ENCODE results near the gene AP3D1.
A peak's percentile ranks its signal among the peaks of the same experiment; 100 is the strongest.

AP3D1 gene

DNA sequence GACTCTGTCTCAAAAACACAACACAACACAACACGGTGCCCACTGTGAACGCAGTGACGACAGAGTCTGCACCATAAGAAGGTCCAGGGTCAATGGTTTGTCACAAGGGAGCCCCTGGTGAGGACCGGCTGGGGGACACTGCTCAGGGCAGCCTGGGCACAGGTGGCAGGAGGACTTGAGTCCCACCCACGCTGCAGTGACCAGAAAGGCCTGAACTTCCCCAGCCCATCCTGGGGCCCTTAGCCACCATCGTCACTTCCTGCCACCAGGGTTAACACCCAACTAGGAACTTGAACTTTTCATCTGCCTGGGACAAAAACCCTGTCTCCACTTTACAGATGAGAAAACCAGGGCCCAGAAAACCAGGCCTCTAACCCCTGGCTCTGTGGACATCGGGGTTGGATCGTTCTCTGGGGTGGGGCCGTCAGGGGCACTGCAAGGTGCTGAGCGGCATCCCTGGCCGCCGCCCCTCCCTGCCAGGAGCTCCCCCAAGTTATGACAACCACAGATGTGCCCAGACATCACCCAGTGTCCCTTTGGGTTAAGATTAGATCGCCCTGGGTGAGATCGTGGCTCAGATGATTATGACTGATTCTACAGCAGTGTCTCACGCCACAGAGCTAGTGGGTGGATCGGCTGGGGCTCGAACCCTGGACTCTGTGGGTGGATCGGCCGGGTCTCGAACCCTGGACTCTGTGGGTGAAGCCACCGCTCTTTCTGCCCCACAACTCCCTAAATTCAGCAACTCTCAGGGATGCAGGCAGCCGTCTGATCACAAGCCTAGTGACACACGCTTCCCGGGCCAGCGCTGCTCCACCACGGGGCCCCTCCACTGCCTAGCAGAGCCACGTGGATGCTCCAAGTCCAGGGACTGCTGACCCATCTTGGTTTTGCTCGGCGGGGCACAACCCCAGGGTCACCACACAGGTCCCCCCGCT lies 69.2 kb downstream of the AP3D1 start:
- DNase-seq = peak; percentile 70 to 72

DNA sequence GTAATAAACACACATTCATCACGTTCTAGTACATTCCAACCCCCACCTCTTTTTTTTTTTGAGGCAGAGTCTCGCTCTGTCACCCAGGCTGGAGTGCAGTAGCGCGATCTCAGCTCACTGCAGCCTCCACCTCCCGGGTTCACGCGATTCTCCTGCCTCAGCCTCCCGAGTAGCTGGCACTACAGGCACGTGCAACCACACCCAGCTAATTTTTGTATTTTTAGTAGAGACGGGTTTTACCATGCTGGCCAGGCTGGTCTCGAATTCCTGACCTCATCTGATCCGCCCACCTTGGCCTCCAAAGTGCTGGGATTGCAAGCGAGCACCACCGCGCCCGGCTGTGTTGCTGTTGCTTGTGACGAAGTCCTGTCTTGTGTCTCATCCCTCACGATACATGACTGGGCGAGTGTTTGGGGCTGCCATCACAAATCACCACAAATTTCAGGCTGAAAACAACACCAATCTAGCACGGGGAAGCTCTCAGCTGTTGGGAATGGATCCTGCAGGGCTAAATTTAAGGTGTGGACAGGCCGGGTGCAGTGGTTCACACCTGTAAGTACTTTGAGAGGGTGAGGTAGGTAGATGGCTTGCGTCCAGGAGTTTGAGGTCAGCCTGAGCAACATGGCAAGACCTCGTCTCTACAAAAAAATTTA lies 70.9 kb downstream of the AP3D1 start:
- DNase-seq = no peak

DNA sequence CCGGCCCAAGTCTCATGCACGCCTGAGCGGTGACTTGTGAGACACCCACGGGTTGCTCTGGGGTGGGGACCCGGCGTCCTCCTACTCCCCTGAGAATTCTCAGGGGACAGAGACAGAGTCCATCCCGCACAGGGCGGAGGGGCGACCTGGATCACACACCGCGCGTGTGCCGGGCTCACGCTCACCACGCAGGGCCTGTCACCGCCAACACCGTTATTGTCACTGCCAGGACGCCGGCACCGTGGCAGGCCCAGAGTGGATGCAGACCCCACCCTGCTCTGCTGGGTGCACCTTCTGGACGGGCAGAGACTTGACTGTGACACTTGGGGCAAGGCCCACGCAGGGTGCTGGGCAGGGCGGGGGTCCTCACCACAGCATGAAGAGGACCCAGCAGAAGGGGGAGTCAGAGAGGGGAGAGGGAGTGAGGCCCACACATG lies 71.5 kb downstream of the AP3D1 start:
- DNase-seq = no peak

- no peak for DNase-seq
These were observed 72.1 kb downstream of the AP3D1 start for GRCh38 chr19:2079076-2079864.

- no peak for DNase-seq
These were observed 73.3 kb downstream of the AP3D1 start for GRCh38 chr19:2077833-2078619.

DNA sequence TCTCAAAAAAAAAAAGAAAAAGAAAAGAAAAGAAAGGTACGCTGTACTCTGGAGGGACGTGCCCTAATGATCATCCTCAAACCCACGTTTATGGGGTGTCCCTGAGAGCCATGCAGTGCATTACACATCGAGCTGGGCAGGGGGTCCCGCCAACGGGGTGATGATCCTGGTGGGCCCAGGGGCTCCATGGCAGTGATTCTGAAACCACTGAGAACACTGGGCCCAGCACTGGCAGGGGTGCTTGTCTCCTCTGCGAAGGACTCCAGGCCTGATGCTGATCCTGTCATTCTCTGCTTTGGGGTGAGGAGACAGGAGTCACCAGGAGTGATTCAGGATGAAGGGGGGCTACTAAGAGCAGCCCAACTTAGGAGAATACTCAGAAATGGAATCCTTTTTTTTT lies 74.0 kb downstream of the AP3D1 start:
- DNase-seq = no peak

GRCh38 chr19:2076526-2076944 lies 74.8 kb downstream of the AP3D1 start:
- no peak for DNase-seq

- DNase-seq = no peak
These were observed 78.4 kb downstream of the AP3D1 start for GRCh38 chr19:2072757-2073551.

- no peak for DNase-seq
These were observed 80.2 kb downstream of the AP3D1 start for GRCh38 chr19:2070986-2071673.

DNA sequence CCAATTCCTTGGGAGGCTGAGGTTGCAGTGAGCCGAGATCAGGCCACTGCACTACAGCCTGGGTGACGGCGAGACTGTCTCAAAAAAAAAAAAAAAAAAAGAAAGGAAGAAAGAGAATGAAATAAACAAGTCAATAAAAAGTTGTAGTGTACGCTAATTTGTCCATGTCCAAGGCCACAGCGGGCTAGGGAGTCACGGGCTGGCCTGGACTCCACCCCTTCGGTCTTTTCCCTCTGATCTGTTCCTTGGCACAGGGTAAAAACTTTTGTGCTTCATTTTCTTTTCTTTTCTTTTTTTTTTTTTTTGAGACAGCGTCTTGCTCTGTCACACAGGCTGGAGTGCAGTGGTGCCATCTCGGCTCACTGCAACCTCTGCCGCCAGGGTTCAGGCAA lies 80.9 kb downstream of the AP3D1 start:
- no peak for DNase-seq

GRCh38 chr19:2064788-2065524 lies 86.4 kb downstream of the AP3D1 start:
- no peak for DNase-seq

DNA sequence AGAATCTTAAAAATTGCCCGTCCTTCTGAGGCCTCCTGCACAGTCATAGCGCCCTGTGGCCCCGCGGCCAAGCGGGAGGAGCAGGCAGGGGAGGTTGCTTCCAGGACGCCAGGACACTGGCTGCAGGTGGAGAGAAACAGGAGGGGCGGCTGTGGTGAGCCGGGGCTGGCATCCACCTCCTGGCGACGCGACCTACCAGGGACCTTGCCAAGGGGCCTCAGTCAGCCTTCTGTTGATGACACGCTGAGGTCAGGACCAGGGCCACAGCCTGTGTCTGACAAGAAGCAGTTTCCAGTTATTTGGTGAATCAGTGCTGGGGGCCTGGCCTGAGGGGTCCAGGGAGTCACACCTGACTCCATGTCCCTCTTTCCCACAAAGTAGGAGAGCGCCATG lies 87.0 kb downstream of the AP3D1 start:
- DNase-seq = no peak

- no peak for DNase-seq
These were observed 87.5 kb downstream of the AP3D1 start for GRCh38 chr19:2063824-2064223.

DNA sequence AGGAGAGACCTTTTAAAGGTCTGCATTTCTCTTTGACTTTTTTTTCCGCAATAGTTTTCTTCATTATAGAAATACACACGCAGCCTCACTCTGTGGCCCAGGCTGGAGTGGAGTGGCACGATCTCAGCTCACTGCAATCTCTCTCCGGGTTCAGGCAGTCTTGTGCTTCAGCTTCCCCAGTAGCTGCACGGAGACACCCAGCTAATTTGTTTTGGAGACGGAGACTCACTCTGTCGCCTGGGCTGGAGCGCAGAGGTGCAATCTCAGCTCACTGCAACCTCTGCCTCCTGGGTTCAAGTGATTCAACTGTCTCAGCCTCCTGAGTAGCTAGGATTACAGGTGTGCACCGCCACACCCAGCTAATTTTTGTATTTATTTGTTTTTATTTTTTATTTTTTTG lies 88.6 kb downstream of the AP3D1 start:
- DNase-seq = no peak

GRCh38 chr19:2062389-2062729 lies 89.0 kb downstream of the AP3D1 start:
- no peak for DNase-seq

GRCh38 chr19:2061495-2062388 lies 89.6 kb downstream of the AP3D1 start:
- peak; percentile 99 for DNase-seq

GRCh38 chr19:2060884-2061494 lies 90.4 kb downstream of the AP3D1 start:
- no peak for DNase-seq

DNA sequence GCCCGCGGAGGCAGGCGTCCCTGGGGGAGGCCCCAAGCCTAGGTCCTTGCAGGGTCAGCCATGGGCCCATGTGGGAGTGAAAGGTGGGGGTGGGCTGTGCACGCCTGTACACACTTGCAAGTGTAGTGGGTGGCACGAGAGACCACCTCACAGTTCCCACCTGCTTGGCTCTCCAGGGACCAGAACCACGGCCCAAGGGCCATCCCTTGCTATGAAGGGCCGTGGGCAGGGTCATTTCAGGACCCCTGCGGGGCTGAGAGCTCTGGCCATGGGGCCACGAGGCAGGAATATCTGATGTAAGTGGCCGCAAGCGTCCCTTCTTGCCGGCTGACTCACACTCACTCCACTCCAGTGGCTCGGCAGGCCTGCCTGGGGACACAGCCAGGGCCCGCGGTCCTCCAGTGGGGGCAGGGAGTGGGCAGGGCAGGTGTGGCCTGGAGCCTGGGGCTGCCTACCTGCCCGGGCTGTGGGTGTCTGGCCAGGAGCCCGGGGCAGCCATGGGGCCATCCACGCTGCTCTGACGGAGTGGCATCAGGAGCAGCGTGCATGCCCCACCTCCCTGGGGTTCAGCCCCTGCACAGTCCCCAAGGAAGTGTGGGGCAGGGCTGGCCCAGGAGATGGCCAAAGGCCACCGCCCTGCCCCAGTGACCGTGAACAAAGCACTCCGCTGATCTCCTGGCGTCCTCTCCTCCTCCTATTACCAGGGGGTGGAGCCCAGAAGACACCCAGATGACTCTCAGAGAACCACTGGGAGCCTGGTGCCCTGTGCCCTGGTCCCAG lies 91.8 kb downstream of the AP3D1 start:
- DNase-seq = no peak
